CD4-positive, alpha-beta T cell treated with Interleukin-15 for 4 hours (primary cell): ENCODE measurements around the gene PLEKHA6.
"Not testable (repeated sequence)": the region's sequence is repeated elsewhere in the genome, so short reads cannot be mapped to it uniquely, and the experiment has no call there.

Experiments
- DNase-seq: peaks from one replicate; pipeline ENCODE4 v3.0.0-alpha.2; 2020; ENCODE audit warnings: low spot score

PLEKHA6 gene

GRCh38 chr1:204241050-204241449 is 118.7 kb downstream of the PLEKHA6 start:
- no peak for DNase-seq

GRCh38 chr1:204240233-204240632 is 119.5 kb downstream of the PLEKHA6 start:
- DNase-seq: no peak

DNA sequence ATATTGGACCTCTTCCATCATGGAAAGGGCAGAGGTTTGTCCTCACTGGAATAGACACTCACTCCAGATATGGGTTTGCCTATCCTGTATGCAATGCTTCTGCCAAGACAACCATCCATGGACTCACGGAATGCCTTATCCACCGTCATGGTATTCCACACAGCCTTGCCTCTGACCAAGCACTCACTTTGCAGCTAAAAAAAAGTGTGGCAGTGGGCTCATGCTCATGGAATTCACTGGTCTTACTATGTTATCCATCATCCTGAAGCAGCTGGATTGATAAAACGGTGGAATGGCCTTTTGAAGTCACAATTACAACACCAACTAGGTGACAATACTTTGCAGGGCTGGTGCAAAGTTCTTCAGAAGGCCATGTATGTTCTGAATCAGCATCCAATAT is 120.3 kb downstream of the PLEKHA6 start:
- DNase-seq: not testable (repeated sequence)

DNA sequence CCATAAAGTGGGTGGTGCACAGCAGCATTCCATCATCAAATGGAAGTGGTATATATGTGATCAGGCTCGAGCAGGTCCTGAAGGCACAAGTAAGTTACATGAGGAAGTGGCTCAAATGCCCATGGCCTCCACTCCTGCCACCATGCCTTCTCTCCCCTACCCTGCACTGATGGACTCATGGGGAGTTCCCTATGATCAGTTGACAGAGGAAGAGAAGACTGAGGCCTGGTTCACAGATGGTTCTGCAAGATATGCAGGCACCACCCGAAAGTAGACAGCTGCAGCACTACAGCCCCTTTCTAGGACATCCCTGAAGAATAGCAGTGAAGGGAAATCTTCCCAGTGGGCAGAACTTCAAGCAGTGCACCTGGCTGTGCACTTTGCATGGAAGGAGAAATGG is 121.2 kb downstream of the PLEKHA6 start:
- not testable (repeated sequence) for DNase-seq

DNA sequence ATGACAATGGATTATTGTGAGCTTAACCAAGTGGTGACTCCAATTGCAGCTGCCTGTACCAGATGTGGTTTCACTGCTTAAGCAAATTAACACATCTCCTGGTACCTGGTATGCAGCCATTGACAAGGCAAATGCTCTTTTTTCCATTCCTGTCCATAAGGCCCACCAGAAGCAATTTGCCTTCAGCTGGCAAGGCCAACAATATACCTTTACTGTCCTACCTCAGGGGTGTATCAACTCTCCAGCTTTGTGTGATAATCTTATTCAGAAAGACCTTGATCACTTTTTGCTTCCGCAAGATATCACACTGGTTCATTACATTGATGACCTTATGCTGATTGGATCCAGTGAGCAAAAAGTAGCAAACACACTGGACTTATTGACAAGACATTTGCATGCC is 122.2 kb downstream of the PLEKHA6 start:
- DNase-seq: not testable (repeated sequence)

GRCh38 chr1:204232526-204232925 is 127.2 kb downstream of the PLEKHA6 start:
- no peak for DNase-seq

DNA sequence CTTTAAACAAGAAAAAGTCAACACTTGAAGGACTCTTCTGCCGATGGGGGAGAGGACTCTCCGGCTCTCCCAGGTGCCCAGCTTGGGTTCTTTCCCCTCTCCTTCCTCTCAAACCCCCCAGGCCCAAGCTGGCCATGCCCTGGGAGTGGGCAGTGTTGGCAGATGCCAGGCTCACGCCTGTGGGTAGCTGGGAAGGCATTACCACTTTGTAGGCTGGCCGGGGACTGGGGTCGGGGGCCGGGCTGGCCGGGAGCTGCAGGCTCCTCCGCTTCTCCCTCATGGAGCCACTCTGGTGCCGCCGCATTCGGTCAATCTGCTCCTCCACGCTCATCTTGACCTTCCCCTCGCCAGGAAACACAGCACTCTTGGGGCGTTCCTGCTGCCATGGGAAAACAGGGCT is 129.5 kb downstream of the PLEKHA6 start:
- no peak for DNase-seq

DNA sequence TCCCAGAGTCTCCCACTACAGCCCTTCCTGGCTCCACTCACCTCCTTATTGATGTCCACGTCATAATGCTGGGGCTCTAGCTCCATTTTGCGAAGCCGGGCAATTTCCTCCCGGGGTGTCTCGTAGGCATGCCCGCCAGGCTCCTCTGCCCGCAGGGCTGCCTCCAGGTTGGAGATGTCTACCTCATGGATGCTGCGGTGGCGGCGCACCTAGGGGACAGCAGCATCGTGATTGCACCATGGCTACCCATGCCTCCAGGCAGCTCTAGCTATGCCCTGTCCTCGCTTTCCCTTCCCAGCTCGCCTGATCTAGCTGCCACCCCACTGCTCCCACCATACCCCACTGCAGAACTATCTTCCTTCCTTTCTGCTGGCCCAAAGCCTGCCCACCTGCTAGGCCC is 130.8 kb downstream of the PLEKHA6 start:
- no peak for DNase-seq

- no peak for DNase-seq
Observed at GRCh38 chr1:204227996-204228785, 131.5 kb downstream of the PLEKHA6 start.

- no peak for DNase-seq
Observed at GRCh38 chr1:204227351-204227750, 132.4 kb downstream of the PLEKHA6 start.

- DNase-seq: no peak
Observed at GRCh38 chr1:204225841-204226735, 133.6 kb downstream of the PLEKHA6 start.

DNA sequence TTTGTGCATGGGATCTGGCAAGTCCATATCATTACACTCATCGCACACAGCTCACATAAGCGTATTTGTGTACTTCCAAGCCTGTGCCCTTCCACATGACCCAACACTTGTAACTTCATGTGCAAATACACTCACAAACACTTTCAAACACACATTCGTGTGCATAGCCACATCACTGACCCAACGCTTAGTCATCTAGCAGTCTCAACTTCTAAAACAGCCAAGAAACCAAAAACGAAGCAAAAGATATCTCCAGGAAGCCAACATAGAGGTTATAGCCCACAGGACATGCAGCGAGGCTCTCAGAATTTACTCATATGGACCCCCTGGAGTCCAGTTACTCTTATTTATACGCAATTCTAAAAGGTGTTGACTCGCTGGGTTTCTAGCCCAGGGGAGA is 135.1 kb downstream of the PLEKHA6 start:
- DNase-seq: no peak

DNA sequence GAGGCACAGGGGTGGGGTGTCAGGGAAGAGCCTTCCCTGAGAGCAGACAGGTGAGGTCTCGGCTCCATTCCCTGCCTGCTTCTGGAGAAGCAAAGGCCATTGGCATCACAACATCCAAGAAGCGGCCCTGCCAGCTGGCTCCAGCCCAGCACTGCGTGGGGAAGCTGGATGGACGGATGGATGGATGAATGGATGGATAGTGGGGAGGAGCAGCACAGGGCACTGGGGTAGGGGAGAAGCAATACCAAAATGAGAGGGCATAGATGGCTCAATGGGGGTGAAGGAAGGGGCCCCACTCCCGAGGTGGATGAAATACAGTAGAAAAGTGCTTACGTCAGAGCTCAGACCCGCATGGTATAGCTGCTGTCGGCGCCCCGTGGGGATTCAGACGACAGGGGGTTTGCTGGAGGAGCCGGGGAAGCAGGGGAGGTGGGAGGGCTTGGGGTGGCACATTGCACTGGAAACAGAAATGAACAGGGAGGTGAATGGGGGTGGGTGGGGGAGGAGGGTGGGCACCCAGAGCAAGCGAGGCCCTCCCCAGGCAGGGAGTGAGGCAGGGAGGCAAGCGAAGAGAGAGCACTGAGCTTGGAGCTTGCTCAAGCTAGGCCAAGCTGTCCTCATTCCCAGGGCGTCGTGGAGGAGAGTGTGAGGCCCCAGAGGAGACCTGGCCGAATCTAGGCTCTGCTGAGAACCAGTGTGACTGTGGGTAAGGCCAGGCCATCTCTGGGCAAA is 136.4 kb downstream of the PLEKHA6 start:
- no peak for DNase-seq

- no peak for DNase-seq
Observed at GRCh38 chr1:204222764-204223055, 137.0 kb downstream of the PLEKHA6 start.

GRCh38 chr1:204222006-204222763 is 137.5 kb downstream of the PLEKHA6 start:
- DNase-seq: no peak

- DNase-seq: no peak
Observed at GRCh38 chr1:204221271-204221670, 138.5 kb downstream of the PLEKHA6 start.

GRCh38 chr1:204219971-204220616 is 139.6 kb downstream of the PLEKHA6 start:
- no peak for DNase-seq

DNA sequence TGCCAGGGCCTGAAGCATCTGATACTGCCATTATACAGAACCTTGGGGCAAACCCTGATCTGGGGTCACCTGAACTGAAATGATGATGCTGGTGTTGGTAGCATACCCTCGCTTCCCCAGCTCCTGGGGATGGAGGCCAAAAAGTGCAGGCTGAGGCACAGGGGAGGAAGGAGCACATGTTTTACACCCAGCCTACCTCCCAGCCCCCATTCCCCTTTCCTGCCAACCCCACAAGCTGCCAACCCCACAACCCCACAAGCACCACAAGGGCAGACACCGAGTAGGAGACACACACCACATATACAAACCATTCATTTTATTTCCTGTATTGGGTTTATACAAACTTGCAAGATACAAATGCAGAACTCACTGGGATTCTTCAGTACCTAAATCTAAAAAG is 141.2 kb downstream of the PLEKHA6 start:
- no peak for DNase-seq

DNA sequence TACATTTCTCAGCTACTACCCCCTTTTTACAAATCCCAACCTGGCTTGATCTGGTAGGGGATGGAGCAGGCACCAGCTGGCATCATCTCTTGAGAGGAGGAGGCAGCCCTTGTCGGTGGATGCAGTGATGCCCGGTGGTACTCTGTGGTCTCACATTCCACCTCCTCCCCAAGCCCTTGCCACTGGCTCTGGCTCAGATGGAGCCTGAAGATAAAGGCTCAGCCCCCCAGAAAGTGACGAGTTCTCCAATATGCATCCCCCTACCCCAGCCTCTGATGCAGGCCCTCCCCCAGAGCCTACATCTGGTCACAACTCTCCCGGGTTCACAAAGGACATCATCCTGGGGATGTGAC is 142.1 kb downstream of the PLEKHA6 start:
- no peak for DNase-seq

DNA sequence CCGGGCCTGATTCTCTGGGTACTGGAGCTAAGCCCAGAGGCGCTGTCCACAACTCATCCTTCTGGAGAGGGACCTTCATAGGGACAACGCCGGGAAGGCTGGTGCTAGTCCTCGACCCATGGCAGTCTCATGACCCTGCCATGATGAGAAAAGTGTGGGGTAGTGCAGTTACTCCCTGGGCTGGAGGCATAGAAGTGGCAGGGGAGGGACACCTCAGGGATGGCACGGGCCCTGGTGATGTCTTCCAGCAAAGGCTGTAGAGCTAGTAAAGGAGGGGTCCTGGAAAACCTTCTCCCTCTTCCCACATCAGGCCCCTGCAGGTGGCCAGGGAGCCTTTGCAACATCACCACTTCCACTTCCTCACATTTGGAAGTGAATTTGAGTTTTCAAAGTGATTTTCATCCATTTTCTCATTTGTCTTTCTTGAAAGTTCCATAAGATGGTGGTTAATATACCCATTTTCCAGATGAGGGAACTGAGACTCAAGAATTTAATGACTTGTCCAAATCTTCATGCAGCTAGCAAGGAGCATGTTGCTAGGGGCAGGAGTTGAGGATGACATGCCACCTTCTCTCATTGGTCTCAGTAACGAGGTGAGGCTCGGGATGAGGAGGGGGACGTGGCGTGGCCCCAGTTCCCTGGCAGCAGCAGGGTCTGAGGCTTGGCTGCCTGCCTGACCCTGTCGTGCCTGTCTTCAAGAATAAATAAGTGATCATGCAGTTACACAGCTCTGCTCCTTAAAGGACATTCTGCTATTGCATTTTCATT is 142.7 kb downstream of the PLEKHA6 start:
- no peak for DNase-seq

DNA sequence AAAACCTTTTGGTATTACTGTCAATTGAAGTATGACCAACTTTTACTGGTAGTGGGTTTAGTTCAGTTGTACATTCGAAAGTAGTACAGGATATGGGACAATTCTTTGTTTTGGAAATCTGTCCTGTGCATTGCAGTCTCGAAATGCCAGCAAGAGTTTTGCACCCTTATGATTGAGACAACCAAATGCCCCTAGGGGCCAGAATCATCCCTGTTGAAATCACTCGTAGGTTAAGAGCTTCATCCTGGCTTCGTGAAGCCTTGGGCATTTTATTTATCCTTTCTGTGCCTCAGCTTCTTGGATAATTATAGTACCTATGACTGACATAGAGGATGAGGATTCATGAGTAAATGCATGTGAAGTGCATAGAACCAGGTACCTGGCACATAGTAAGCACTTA is 143.5 kb downstream of the PLEKHA6 start:
- no peak for DNase-seq
